ENCODE data around the gene ISCU.

Gene ISCU

DNA sequence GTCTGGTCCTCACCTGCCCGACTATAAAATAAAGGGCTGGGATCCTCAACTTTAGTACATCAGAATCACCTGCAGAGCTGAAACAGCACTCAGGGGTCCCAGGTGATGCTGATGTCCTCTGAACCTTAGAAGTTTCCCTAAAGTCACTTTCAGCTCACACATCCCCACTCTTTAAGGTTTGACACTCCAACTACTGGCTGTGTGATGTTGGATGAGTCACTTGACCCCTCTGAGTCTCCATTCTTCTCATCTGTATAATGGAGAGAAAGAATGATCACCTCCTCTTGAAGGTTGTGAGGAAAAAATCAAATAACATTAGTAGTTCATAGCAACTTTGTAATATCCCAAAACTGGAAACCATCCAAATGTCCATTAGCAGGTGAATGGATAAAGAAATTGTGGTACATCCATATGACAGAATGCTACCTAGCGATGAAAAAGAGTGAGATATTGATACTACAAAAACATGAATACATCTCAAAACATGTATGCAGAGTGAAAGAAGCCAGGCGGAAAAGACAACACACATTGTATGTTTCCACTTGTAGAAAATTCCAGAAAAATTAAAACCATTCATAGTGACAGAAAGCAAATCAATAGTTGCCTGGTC, 22.2 kb downstream of the ISCU start:
- TF ChIP-seq TAF1 (IDR thresholded peaks at IDR 0.05; ENCODE audit: borderline replicate concordance, insufficient read depth, low read length) (no peak), SIN3A (IDR thresholded peaks at IDR 0.05; ENCODE audit: borderline replicate concordance, insufficient read depth, low read length) (no peak), POLR2AphosphoS5 (IDR thresholded peaks at IDR 0.05; ENCODE audit: low read depth, low read length) (no peak), FOXP2 (optimal IDR thresholded peaks at IDR 0.05; ENCODE audit: borderline replicate concordance, extremely low read depth, extremely low read length, insufficient read depth) (no peak)
- TF ChIP-seq, protein P1, sequence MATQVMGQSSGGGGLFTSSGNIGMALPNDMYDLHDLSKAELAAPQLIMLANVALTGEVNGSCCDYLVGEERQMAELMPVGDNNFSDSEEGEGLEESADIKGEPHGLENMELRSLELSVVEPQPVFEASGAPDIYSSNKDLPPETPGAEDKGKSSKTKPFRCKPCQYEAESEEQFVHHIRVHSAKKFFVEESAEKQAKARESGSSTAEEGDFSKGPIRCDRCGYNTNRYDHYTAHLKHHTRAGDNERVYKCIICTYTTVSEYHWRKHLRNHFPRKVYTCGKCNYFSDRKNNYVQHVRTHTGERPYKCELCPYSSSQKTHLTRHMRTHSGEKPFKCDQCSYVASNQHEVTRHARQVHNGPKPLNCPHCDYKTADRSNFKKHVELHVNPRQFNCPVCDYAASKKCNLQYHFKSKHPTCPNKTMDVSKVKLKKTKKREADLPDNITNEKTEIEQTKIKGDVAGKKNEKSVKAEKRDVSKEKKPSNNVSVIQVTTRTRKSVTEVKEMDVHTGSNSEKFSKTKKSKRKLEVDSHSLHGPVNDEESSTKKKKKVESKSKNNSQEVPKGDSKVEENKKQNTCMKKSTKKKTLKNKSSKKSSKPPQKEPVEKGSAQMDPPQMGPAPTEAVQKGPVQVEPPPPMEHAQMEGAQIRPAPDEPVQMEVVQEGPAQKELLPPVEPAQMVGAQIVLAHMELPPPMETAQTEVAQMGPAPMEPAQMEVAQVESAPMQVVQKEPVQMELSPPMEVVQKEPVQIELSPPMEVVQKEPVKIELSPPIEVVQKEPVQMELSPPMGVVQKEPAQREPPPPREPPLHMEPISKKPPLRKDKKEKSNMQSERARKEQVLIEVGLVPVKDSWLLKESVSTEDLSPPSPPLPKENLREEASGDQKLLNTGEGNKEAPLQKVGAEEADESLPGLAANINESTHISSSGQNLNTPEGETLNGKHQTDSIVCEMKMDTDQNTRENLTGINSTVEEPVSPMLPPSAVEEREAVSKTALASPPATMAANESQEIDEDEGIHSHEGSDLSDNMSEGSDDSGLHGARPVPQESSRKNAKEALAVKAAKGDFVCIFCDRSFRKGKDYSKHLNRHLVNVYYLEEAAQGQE (IDR thresholded peaks at IDR 0.05; ENCODE audit: insufficient read depth in 1 of 2, low read depth in 2 of 2, low read length in 2 of 2): no peak

DNA sequence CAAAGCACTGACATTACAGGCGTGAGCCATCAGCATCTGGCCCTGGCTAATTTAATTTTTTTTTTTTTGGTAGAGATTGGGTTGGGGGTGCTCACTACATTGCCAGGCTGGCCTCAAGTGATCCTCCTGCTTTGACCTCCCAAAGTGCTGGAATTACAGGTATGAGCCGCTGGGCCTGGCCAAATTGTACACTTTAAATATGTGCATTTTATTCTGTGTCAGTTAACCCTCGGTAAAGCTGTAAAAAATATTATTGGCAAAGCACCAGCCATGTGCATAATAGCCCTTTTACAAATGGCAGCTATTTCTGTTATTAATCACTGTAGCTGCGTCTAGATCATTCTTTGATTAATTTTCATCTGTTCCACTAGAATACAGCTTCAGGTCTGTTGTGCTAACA, 23.5 kb downstream of the ISCU start:
- no peak for TF ChIP-seq SIN3A (IDR thresholded peaks at IDR 0.05; ENCODE audit: borderline replicate concordance, insufficient read depth, low read length)
- TF ChIP-seq TAF1 (IDR thresholded peaks at IDR 0.05; ENCODE audit: borderline replicate concordance, insufficient read depth, low read length): no peak
- TF ChIP-seq FOXP2 (optimal IDR thresholded peaks at IDR 0.05; ENCODE audit: borderline replicate concordance, extremely low read depth, extremely low read length, insufficient read depth): no peak
- TF ChIP-seq POLR2AphosphoS5 (IDR thresholded peaks at IDR 0.05; ENCODE audit: low read depth, low read length): no peak

DNA sequence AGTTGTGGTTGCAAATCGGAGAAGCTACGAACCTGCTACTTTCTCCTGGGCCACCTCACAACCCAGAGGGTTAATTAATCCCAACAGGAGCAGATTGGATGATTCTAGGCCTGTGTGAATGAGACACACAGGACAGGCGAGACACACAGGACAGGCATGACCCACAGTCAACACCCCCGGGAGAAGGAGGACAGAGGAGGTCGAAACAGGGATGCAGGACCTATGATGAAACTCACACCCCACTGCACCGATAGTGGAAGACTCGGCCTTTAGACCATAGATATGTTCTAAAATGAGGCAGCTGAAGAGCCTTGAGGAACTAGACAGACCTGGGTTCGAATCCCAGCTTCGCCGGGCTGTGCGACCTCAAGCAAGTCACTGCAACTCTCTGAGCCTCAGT, 23.9 kb downstream of the ISCU start:
- TF ChIP-seq POLR2AphosphoS5 (IDR thresholded peaks at IDR 0.05; ENCODE audit: low read depth, low read length) (no peak), SIN3A (IDR thresholded peaks at IDR 0.05; ENCODE audit: borderline replicate concordance, insufficient read depth, low read length) (no peak), TAF1 (IDR thresholded peaks at IDR 0.05; ENCODE audit: borderline replicate concordance, insufficient read depth, low read length) (no peak), FOXP2 (optimal IDR thresholded peaks at IDR 0.05; ENCODE audit: borderline replicate concordance, extremely low read depth, extremely low read length, insufficient read depth) (no peak)
- TF ChIP-seq, protein P1 (IDR thresholded peaks at IDR 0.05; ENCODE audit: insufficient read depth in 1 of 2, low read depth in 2 of 2, low read length in 2 of 2): no peak

DNA sequence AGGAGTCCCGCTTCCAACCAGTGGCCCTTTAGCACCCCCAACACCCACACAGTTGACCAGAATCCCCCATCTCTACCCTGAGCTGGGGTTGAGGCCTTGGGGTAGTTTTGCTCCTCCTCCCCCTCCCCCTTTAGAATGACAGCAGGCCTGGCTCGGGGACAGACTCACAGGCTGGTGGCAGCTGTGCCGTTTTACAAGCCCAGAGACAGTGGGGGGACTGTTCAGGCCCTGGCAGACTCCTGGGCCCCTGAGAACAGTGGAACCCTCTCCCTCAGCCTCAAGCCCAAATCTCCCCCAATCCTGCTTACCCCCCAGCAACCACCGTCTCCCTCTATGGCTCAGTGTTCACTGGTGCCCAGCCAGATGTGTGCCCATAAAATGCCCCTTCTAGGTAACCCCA, 25.4 kb downstream of the ISCU start:
- no peak for TF ChIP-seq FOXP2 (optimal IDR thresholded peaks at IDR 0.05; ENCODE audit: borderline replicate concordance, extremely low read depth, extremely low read length, insufficient read depth)
- no peak for TF ChIP-seq TAF1 (IDR thresholded peaks at IDR 0.05; ENCODE audit: borderline replicate concordance, insufficient read depth, low read length)
- no peak for TF ChIP-seq POLR2AphosphoS5 (IDR thresholded peaks at IDR 0.05; ENCODE audit: low read depth, low read length)
- TF ChIP-seq, protein P1 (IDR thresholded peaks at IDR 0.05; ENCODE audit: insufficient read depth in 1 of 2, low read depth in 2 of 2, low read length in 2 of 2): no peak
- no peak for TF ChIP-seq SIN3A (IDR thresholded peaks at IDR 0.05; ENCODE audit: borderline replicate concordance, insufficient read depth, low read length)

DNA sequence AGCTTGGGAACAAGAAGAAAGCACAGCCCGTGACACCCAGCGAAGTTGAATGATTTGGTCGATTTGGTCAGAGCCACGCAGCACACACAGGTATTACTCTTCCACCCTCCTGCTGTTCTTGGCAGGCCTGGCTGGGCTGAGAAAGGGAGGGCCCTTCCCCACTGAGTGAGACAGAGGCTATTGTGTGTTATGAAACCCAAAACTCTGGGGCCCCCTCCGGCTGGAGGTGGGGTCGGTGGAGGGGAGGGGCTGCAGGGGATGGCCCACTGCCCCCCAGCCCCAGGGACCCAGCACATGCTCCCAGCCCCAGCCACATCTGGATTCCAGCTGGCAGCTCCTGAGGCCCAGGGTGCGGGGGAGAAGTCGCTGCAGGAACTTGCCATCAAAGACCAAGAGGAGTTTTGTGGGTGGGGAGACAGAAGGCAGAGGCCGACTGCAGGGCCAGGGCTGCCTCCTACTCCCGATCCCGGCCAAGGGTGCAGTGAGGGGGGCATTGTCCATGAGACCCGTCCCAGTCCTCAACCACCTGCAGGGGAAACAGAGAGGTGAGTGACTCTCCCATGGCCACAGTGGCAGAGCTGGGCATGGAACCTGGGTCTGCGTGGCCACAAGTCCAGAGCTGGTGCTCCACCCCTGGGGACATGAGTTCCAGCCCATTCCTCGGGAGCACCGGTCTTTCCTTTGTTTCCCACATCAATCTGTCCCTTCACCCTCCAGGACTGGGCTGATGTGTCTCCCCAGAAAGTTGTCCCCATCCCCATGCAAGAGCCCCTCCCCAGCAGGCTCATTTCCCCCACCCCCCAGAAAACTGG, 26.8 kb downstream of the ISCU start:
- TF ChIP-seq POLR2AphosphoS5 (IDR thresholded peaks at IDR 0.05; ENCODE audit: low read depth, low read length) (no peak), TAF1 (IDR thresholded peaks at IDR 0.05; ENCODE audit: borderline replicate concordance, insufficient read depth, low read length) (no peak), FOXP2 (optimal IDR thresholded peaks at IDR 0.05; ENCODE audit: borderline replicate concordance, extremely low read depth, extremely low read length, insufficient read depth) (no peak), SIN3A (IDR thresholded peaks at IDR 0.05; ENCODE audit: borderline replicate concordance, insufficient read depth, low read length) (no peak)
- TF ChIP-seq, protein P1 (IDR thresholded peaks at IDR 0.05; ENCODE audit: insufficient read depth in 1 of 2, low read depth in 2 of 2, low read length in 2 of 2): no peak
